H1 (cell line): ENCODE results near the gene ADAT3. TPM values are rescaled to one million over a fixed set of nuclear protein-coding genes. Genes with fewer than 3 reads are reported as not detected.

ENCODE experiments used
- CTCF ChIA-PET: fragments of 300-600 bp; sonication (Branson Sonifier 250); formaldehyde crosslinking; loops from one replicate; lab custom pipeline; 2021; ENCODE audit not compliant: partially characterized antibody; lab: Charles Lee
- POLR2A ChIA-PET: fragments of 300-600 bp; sonication (Branson Sonifier 250); formaldehyde crosslinking; loops from one replicate; lab custom pipeline; 2021; ENCODE audit warnings: inconsistent platforms; ENCODE audit not compliant: partially characterized antibody; lab: Charles Lee
- DNase-seq, 2 experiments: peaks; one replicate each; pipeline versions ENCODE4 v3.0.0 to v3.0.0-alpha.2; 2010 to 2022; ENCODE audit warnings: low spot score in 2 of 2, low read depth in 1 of 2, mixed read lengths in 1 of 2
- FAIRE-seq: peaks from 2 replicates; lab custom pipeline; 2011; peaks lifted over from hg19 to GRCh38; lab: Jason Lieb, UNC
- H2AFZ ChIP-seq: 2 replicates; pipeline ENCODE4 v1.8.1; 2012; ENCODE audit warnings: low read length, inconsistent platforms
- H2AK5ac ChIP-seq: 2 replicates; pipeline ENCODE4 v1.6.1; 2013; ENCODE audit warnings: low read depth, low read length
- H2BK120ac ChIP-seq: replicated peaks from 2 replicates; pipeline ENCODE3; 2013; ENCODE audit warnings: low read depth, low read length, inconsistent platforms
- H2BK12ac ChIP-seq: 2 replicates; pipeline ENCODE4 v1.6.1; 2013; ENCODE audit warnings: low read depth, low read length
- H2BK15ac ChIP-seq: 2 replicates; pipeline ENCODE4 v1.6.1; 2013; ENCODE audit warnings: low read length
- H2BK20ac ChIP-seq: 2 replicates; pipeline ENCODE4 v1.6.1; 2013; ENCODE audit warnings: low read length
- H2BK5ac ChIP-seq: 2 replicates; pipeline ENCODE4 v1.6.1; 2013; ENCODE audit warnings: low read depth, low read length
- H3K14ac ChIP-seq: 2 replicates; pipeline ENCODE4 v1.6.1; 2013; ENCODE audit warnings: inconsistent platforms; ENCODE audit not compliant: insufficient read length
- H3K18ac ChIP-seq: 2 replicates; pipeline ENCODE4 v1.6.1; 2013; ENCODE audit warnings: low read length; ENCODE audit errors: extremely low read depth
- H3K23ac ChIP-seq: 2 replicates; pipeline ENCODE4 v1.6.1; 2013; ENCODE audit warnings: inconsistent platforms; ENCODE audit not compliant: insufficient read length
- H3K23me2 ChIP-seq: 2 replicates; pipeline ENCODE4 v1.6.1; 2013; ENCODE audit warnings: low read depth, low read length
- H3K27ac ChIP-seq: 2 replicates; pipeline ENCODE4 v1.6.1; 2011; ENCODE audit warnings: low read depth, low read length, inconsistent platforms
- H3K27me3 ChIP-seq, 4 experiments: replicated peaks in 1 of 4; 1 replicate in 1 of 4; 2 replicates in 3 of 4; pipeline versions ENCODE4 v1.6.1 to v1.8.1; 2011 to 2013; ENCODE audit warnings: low read length in 3 of 4, mild to moderate bottlenecking in 3 of 4, inconsistent platforms in 2 of 4, mixed read lengths in 2 of 4, moderate library complexity in 1 of 4; ENCODE audit not compliant: control insufficient read depth in 3 of 4, insufficient read depth in 3 of 4; ENCODE audit errors: extremely low read depth in 1 of 4
- H3K36me3 ChIP-seq, 4 experiments: 2 replicates each; pipeline versions ENCODE4 v1.6.1 to v1.8.1; 2011 to 2013; ENCODE audit warnings: mild to moderate bottlenecking in 4 of 4, low read length in 3 of 4, moderate library complexity in 2 of 4, control low read depth in 1 of 4, inconsistent platforms in 1 of 4; ENCODE audit not compliant: insufficient read depth in 4 of 4, control insufficient read depth in 2 of 4
- H3K4ac ChIP-seq: replicated peaks from 2 replicates; pipeline ENCODE3; 2013; ENCODE audit warnings: low read length, low read depth, mixed read lengths, inconsistent platforms; ENCODE audit not compliant: insufficient read length
- H3K4me1 ChIP-seq, 4 experiments: replicated peaks in 1 of 4; 1 replicate in 1 of 4; 2 replicates in 3 of 4; pipeline versions ENCODE4 v1.6.1 to v1.8.1; 2011 to 2013; ENCODE audit warnings: low read length in 3 of 4, inconsistent platforms in 2 of 4, mixed read lengths in 1 of 4; ENCODE audit not compliant: insufficient read depth in 4 of 4, control insufficient read depth in 3 of 4
- H3K4me2 ChIP-seq, 2 experiments: 2 replicates each; pipeline versions ENCODE4 v1.6.1 to v1.8.1; 2011 to 2013; ENCODE audit warnings: low read depth in 2 of 2, low read length in 2 of 2, control low read depth in 1 of 2, inconsistent platforms in 1 of 2, mild to moderate bottlenecking in 1 of 2; ENCODE audit not compliant: insufficient read depth in 1 of 2
- H3K4me3 ChIP-seq, 4 experiments: fragments of 200-600, 300-600 bp in 1 of 4; sonication (generic), shearing (Covaris generic), sonication (Bioruptor Twin) in 1 of 4; 2 replicates each; pipeline versions ENCODE4 v1.5.1 to v1.8.1; 2011 to 2016; ENCODE audit warnings: low read length in 4 of 4, low read depth in 3 of 4, control low read depth in 2 of 4, inconsistent platforms in 2 of 4, mild to moderate bottlenecking in 2 of 4, mixed read lengths in 1 of 4, moderate library complexity in 1 of 4; ENCODE audit not compliant: insufficient read depth in 2 of 4; ENCODE audit errors: extremely low read depth in 1 of 4
- H3K56ac ChIP-seq: replicated peaks from 2 replicates; pipeline ENCODE3; 2013; ENCODE audit warnings: low read depth, mild to moderate bottlenecking, mixed read lengths, low read length, inconsistent platforms; ENCODE audit not compliant: insufficient read length
- H3K79me1 ChIP-seq: 2 replicates; pipeline ENCODE4 v1.6.1; 2013; ENCODE audit warnings: low read depth, low read length, control low read depth
- H3K79me2 ChIP-seq, 2 experiments: 2 replicates each; pipeline versions ENCODE4 v1.6.1 to v1.8.1; 2012 to 2013; ENCODE audit warnings: low read length in 2 of 2, mild to moderate bottlenecking in 2 of 2, inconsistent platforms in 1 of 2; ENCODE audit not compliant: insufficient read depth in 2 of 2, control insufficient read depth in 1 of 2
- H3K9ac ChIP-seq, 4 experiments: replicated peaks in 1 of 4; 1 replicate in 1 of 4; 2 replicates in 3 of 4; pipeline versions ENCODE4 v1.6.1 to v1.8.1; 2011 to 2013; ENCODE audit warnings: low read depth in 3 of 4, low read length in 3 of 4, control low read depth in 2 of 4, mild to moderate bottlenecking in 2 of 4, moderate library complexity in 2 of 4, inconsistent platforms in 1 of 4; ENCODE audit errors: extremely low read depth in 1 of 4
- H3K9me3 ChIP-seq, 2 experiments: 2 replicates each; pipeline versions ENCODE4 v1.6.1 to v1.8.1; 2012 to 2013; ENCODE audit warnings: mild to moderate bottlenecking in 2 of 2, moderate library complexity in 2 of 2, control low read depth in 1 of 2, inconsistent platforms in 1 of 2, low read depth in 1 of 2, low read length in 1 of 2, mixed read lengths in 1 of 2; ENCODE audit not compliant: insufficient read depth in 2 of 2
- H4K20me1 ChIP-seq, 2 experiments: replicated peaks in 1 of 2; 2 replicates each; pipeline versions ENCODE3 to v1.8.1; 2011 to 2013; ENCODE audit warnings: inconsistent platforms in 2 of 2, low read length in 2 of 2, mild to moderate bottlenecking in 1 of 2; ENCODE audit not compliant: insufficient read depth in 2 of 2, control insufficient read depth in 1 of 2
- H4K5ac ChIP-seq: 2 replicates; pipeline ENCODE4 v1.6.1; 2013; ENCODE audit warnings: low read length, low read depth, mixed read lengths, inconsistent platforms; ENCODE audit not compliant: insufficient read length
- H4K8ac ChIP-seq: 2 replicates; pipeline ENCODE4 v1.8.0; 2013; ENCODE audit warnings: mild to moderate bottlenecking, moderate library complexity, low read length, inconsistent platforms; ENCODE audit not compliant: insufficient read depth; ENCODE audit errors: extremely low read depth
- H4K91ac ChIP-seq: replicated peaks from 2 replicates; pipeline ENCODE3; 2013; ENCODE audit warnings: low read length, mixed read lengths, inconsistent platforms; ENCODE audit not compliant: insufficient read length
- ATF3 ChIP-seq: IDR thresholded peaks from 2 replicates; pipeline ENCODE4 v1.6.1; 2011; ENCODE audit warnings: low read depth, mild to moderate bottlenecking, low read length; ENCODE audit not compliant: insufficient read depth
- CEBPB ChIP-seq: IDR thresholded peaks from 2 replicates; pipeline ENCODE4 v1.6.1; 2012; ENCODE audit warnings: low read depth, low read length
- CHD1 ChIP-seq: IDR thresholded peaks from 2 replicates; pipeline ENCODE4 v1.6.1; 2012; ENCODE audit warnings: low read depth, low read length, improper control_type of control experiment
- EZH2 ChIP-seq: fragments of 200-600 bp; sonication (generic); IDR thresholded peaks from 2 replicates; pipeline ENCODE4 v1.7.1; 2012; ENCODE audit warnings: low read depth, mild to moderate bottlenecking, moderate library complexity, low read length, inconsistent platforms; ENCODE audit not compliant: severe bottlenecking
- GTF2F1 ChIP-seq: IDR thresholded peaks from 2 replicates; pipeline ENCODE4 v1.6.1; 2012; ENCODE audit warnings: low read depth, low read length, improper control_type of control experiment, borderline replicate concordance
- NANOG ChIP-seq: IDR thresholded peaks from 2 replicates; pipeline ENCODE4 v1.6.1; 2011; ENCODE audit warnings: low read length, low read depth, mild to moderate bottlenecking, inconsistent platforms; ENCODE audit not compliant: insufficient read depth, poor library complexity, severe bottlenecking
- RFX5 ChIP-seq: IDR thresholded peaks from 2 replicates; pipeline ENCODE4 v1.6.1; 2011; ENCODE audit warnings: low read depth, low read length, improper control_type of control experiment, borderline replicate concordance
- RXRA ChIP-seq: IDR thresholded peaks from 2 replicates; pipeline ENCODE4 v1.6.1; 2011; ENCODE audit warnings: low read depth, mild to moderate bottlenecking, low read length, moderate library complexity; ENCODE audit not compliant: insufficient read depth
- SP4 ChIP-seq: IDR thresholded peaks from 2 replicates; pipeline ENCODE4 v1.6.1; 2012; ENCODE audit warnings: low read length, inconsistent platforms
- SRF ChIP-seq: IDR thresholded peaks from 2 replicates; pipeline ENCODE4 v1.6.1; 2011; ENCODE audit warnings: mild to moderate bottlenecking, low read depth, low read length, moderate library complexity
- SUZ12 ChIP-seq: fragments of 200-600 bp; sonication (generic); IDR thresholded peaks from 2 replicates; pipeline ENCODE4 v1.6.1; 2012; ENCODE audit warnings: mild to moderate bottlenecking, inconsistent platforms, low read length, moderate library complexity, mixed read lengths
- TAF7 ChIP-seq: optimal IDR thresholded peaks from 2 replicates; pipeline ENCODE3; 2011; ENCODE audit warnings: low read depth, mild to moderate bottlenecking, inconsistent platforms, low read length, moderate library complexity, borderline replicate concordance
- TCF12 ChIP-seq: IDR thresholded peaks from 2 replicates; pipeline ENCODE4 v1.6.1; 2011; ENCODE audit warnings: low read depth, mild to moderate bottlenecking, low read length
- WGBS, 2 experiments: shearing (Covaris generic) in 1 of 2; methylation state at CpG; one replicate each; pipeline versions ENCODE4 v1.1.6 to v1.1.7; 2013 to 2015; ENCODE audit warnings: low lambda C conversion rate in 2 of 2, mixed read lengths in 2 of 2, inconsistent platforms in 1 of 2, low coverage in 1 of 2, missing lambda C conversion rate in 1 of 2; ENCODE audit not compliant: insufficient replicate concordance in 2 of 2, insufficient coverage in 1 of 2, insufficient read length in 1 of 2; ENCODE audit errors: extremely low coverage in 1 of 2, missing lambda C conversion rate in 1 of 2; 5-methylcytosine and 5-hydroxymethylcytosine counted together
- polyA plus RNA-seq, 7 experiments: library from polyadenylated mRNA; depleted of rRNA in 3 of 7; stranded (reverse) in 5 of 7; unstranded in 2 of 7; fragments of >200 nt in 5 of 7; fragments of 200-250 nt in 2 of 7; gene quantifications; 1 replicate in 5 of 7; 2 replicates in 1 of 7; 4 replicates in 1 of 7; pipeline versions ENCODE4 v1.2.1 to v1.2.3, GENCODE V29; 2011 to 2013; ENCODE audit warnings: missing spikeins in 2 of 7, mixed read lengths in 2 of 7
- total RNA-seq: library from RNA; stranded (reverse); fragmentation: NEBNext Ultra II Directional; extraction: Animal tissue kit (Norgen Biotek cat#: 25700); gene quantifications from 2 replicates; pipeline ENCODE4 v1.2.1, GENCODE V29; 2021

ADAT3 gene
- total and polyA plus RNA-seq, 2 of the 8 experiments (the other 6 are each of a cell fraction or from before 2014, with no cell fraction given): 5.4 to 10.8 TPM

DNA sequence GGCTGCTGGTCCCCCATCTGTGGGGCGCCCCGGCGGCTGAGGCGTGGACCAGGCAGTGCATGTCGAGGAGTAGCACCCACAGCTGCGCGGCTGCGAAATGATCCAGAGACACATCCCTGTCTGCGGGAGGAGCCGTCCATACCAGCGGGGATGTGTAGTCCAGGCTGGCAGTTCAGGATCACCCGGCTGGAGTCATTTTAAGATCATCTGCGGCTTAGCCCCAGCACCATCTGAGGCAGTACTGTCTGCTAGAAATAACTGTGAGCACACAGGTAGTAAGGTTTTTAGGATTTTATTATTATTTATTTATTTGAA is 3.1 kb downstream of the ADAT3 start:
- POLR2A ChIA-PET: interaction anchor here (1.4 kb wide), 1 partner anchor 44 kb away, joined by 3 read pairs; no protein-coding TSS in a partner anchor
- H3K9me3 ChIP-seq: no peaks in the 10 kb centered on the region
- H2AK5ac ChIP-seq: no peak overlapping the region
- no peak overlapping the region for H4K91ac ChIP-seq
- DNase-seq (no peak), FAIRE-seq (no peak)
- peaks cover 3% of the 10 kb centered on the region for H3K23me2 ChIP-seq
- no peak overlapping the region for H2BK20ac ChIP-seq
- H2AFZ ChIP-seq: no peak overlapping the region
- H3K36me3 ChIP-seq: peaks cover 0 to 16% (median 6%) of the 10 kb centered on the region in 4 experiments; a peak in 3 of 8 replicates
- peak overlapping the region; percentile 51; the same call in 1 of the 2 replicates for H4K8ac ChIP-seq
- no peak overlapping the region for H3K9ac ChIP-seq
- 97% methylated on average over 13 of the region's 13 CpGs; no CpG with 5 or more reads in 1 of the 2 experiments for WGBS, 2 experiments
- peaks cover 9 to 29% of the 10 kb centered on the region in 2 experiments for H4K20me1 ChIP-seq
- no peak overlapping the region for H2BK12ac ChIP-seq
- no peak overlapping the region for H3K23ac ChIP-seq
- no peak overlapping the region for H4K5ac ChIP-seq
- no peak overlapping the region for H3K56ac ChIP-seq
- H2BK120ac ChIP-seq: no peak overlapping the region
- no peak overlapping the region for H2BK15ac ChIP-seq
- no peak overlapping the region for H3K27ac ChIP-seq
- no peak overlapping the region for H3K4me3 ChIP-seq
- no peak overlapping the region for H3K14ac ChIP-seq
- peaks cover 13 to 70% of the 10 kb centered on the region in 2 experiments; a peak in 3 of 4 replicates for H3K79me2 ChIP-seq
- H3K18ac ChIP-seq: no peak overlapping the region
- H2BK5ac ChIP-seq: no peak overlapping the region
- no peak for TF ChIP-seq RXRA
- TF ChIP-seq EZH2: no peak
- TF ChIP-seq ATF3: no peak
- no peak for TF ChIP-seq CEBPB
- no peak for TF ChIP-seq TCF12
- no peak for TF ChIP-seq SRF
- no peak for TF ChIP-seq SP4
- no peak for TF ChIP-seq TAF7
- TF ChIP-seq GTF2F1: no peak
- TF ChIP-seq RFX5: no peak
- no peak for TF ChIP-seq NANOG
- TF ChIP-seq SUZ12: no peak
- TF ChIP-seq CHD1: no peak
- H3K4ac ChIP-seq: peak overlapping the region; percentile 53
- H3K4me1 ChIP-seq: peaks cover 0 to 9% (median 8%) of the 10 kb centered on the region in 4 experiments; a peak in 5 of 7 replicates
- peaks cover 21% of the 10 kb centered on the region for H3K79me1 ChIP-seq
- H3K27me3 ChIP-seq: no peaks in the 10 kb centered on the region
- CTCF ChIA-PET: interaction anchor here (1.4 to 2.5 kb wide), 2 partner anchors 10 to 112 kb away, joined by 3 to 8 read pairs; no protein-coding TSS in a partner anchor
- no peak overlapping the region for H3K4me2 ChIP-seq
